Spleen (tissue), 11 donors: ENCODE measurements around the gene ARL13B. TPM values are rescaled to one million over a fixed set of nuclear protein-coding genes. Genes with fewer than 3 reads are reported as not detected.

ENCODE experiments used
- DNase-seq: peaks from one replicate; pipeline ENCODE4 v3.0.0-alpha.2; 2020
- H3K27ac ChIP-seq, 8 donors: fragments of 200-600 bp; sonication (generic) in 7 of 8; 1 replicate in 4 of 8; 2 replicates in 4 of 8; pipeline versions ENCODE4 v1.5.0 to v1.8.0; 2016 to 2021; ENCODE audit warnings: inconsistent platforms in 4 of 8, mild to moderate bottlenecking in 4 of 8, moderate library complexity in 1 of 8
- H3K27me3 ChIP-seq, 7 donors: fragments of 200-600 bp; sonication (generic) in 6 of 7; replicated peaks in 1 of 7; 1 replicate in 4 of 7; 2 replicates in 3 of 7; pipeline versions ENCODE4 v1.5.0 to v1.8.0; 2016 to 2021; ENCODE audit warnings: inconsistent platforms in 3 of 7, mild to moderate bottlenecking in 1 of 7
- H3K36me3 ChIP-seq, 6 donors: fragments of 200-600 bp; sonication (generic) in 5 of 6; 1 replicate in 4 of 6; 2 replicates in 2 of 6; pipeline versions ENCODE4 v1.5.0 to v1.8.0; 2016 to 2021; ENCODE audit warnings: inconsistent platforms in 2 of 6
- H3K4me1 ChIP-seq, 6 donors: fragments of 200-600 bp; sonication (generic) in 5 of 6; 1 replicate in 3 of 6; 2 replicates in 3 of 6; pipeline versions ENCODE4 v1.5.0 to v1.8.0; 2016 to 2021; ENCODE audit warnings: inconsistent platforms in 3 of 6
- H3K4me3 ChIP-seq, 8 donors: fragments of 200-600 bp; sonication (generic) in 7 of 8; 1 replicate in 4 of 8; 2 replicates in 4 of 8; pipeline versions ENCODE4 v1.5.0 to v1.8.0; 2016 to 2021; ENCODE audit warnings: inconsistent platforms in 4 of 8, mild to moderate bottlenecking in 4 of 8, moderate library complexity in 2 of 8
- H3K9me3 ChIP-seq, 8 donors: fragments of 200-600 bp; sonication (generic) in 7 of 8; 1 replicate in 4 of 8; 2 replicates in 4 of 8; pipeline versions ENCODE4 v1.5.0 to v1.8.0; 2016 to 2021; ENCODE audit warnings: inconsistent platforms in 4 of 8
- POLR2A ChIP-seq, 3 donors: fragments of 450-650 bp; IDR thresholded peaks; one replicate each; pipeline ENCODE4 v1.5.1; 2017; ENCODE audit warnings: antibody characterized with exemption in 3 of 3, mild to moderate bottlenecking in 1 of 3
- POLR2AphosphoS5 ChIP-seq, 3 donors: sonication (generic); formaldehyde crosslinking; IDR thresholded peaks; one replicate each; pipeline ENCODE4 v1.5.1; 2017; ENCODE audit warnings: antibody characterized with exemption in 3 of 3
- WGBS, 5 donors: extraction: QIAGEN DNeasy Blood & Tissue Kit in 3 of 5; methylation state at CpG; one replicate each; pipeline versions ENCODE4 v1.1.5 to v1.1.7; 2013 to 2018; 5-methylcytosine and 5-hydroxymethylcytosine counted together
- intact Hi-C: fragments of 100-400 bp; cut with DNase I; formaldehyde crosslinking; loops from one replicate; pipeline ENCODE4 v1.15.0; 2023; ENCODE audit warnings: low total_unique reads
- polyA plus RNA-seq, 3 donors: library from polyadenylated mRNA; stranded (reverse); fragments of 200-250 nt; gene quantifications; one replicate each; pipeline ENCODE4 v1.2.1, GENCODE V29; 2013
- total RNA-seq, 7 donors: library from RNA; depleted of rRNA in 3 of 7; stranded (reverse); fragments of >200 nt in 3 of 7; fragmentation: NEBNext Ultra II Directional in 4 of 7; extraction: Animal tissue kit (Norgen Biotek cat#: 25700) in 4 of 7; gene quantifications; one replicate each; pipeline versions ENCODE4 v1.1.0 to v1.2.1, GENCODE V29; 2016 to 2021
- TF ChIP-seq, protein P1 (sequence below), 11 experiments: fragments of 200-600 bp in 7 of 11; fragments of 450-650 bp in 4 of 11; sonication (generic) in 4 of 11; IDR thresholded peaks in 8 of 11; conservative IDR thresholded peaks in 3 of 11; 1 replicate in 7 of 11; 2 replicates in 4 of 11; pipeline versions ENCODE4 v1.4.0 to v1.8.0; 2016 to 2021; ENCODE audit warnings: antibody characterized with exemption in 11 of 11, inconsistent platforms in 4 of 11, mild to moderate bottlenecking in 1 of 11
- donor health status: healthy with polysubstance abuse.
- donor health status: DM: no; HTN: no; CAD: no; lungs with moderate emphysema.
- donor health status: DM: no; HTN: no; CAD: no.
- donor health status: Bipolar disorder and iron deficiency.
- donor health status: healthy.
- donor health status: DM: no; HTN: no; CAD: no.
- donor health status: DM: yes; HTN: yes; CAD: no.

ARL13B gene
- total and polyA plus RNA-seq, 10 donors = 3.0 to 15.7 (median 9.5) TPM

GRCh38 chr3:94024385-94024784 lies 44.4 kb downstream of the ARL13B start:
- Histone ChIP-seq H3K36me3 (no peaks in the 10 kb centered on the region), H3K27ac (no peak overlapping the region), H3K4me3 (no peak overlapping the region), H3K27me3 (no peaks in the 10 kb centered on the region), H3K9me3 (no peaks in the 10 kb centered on the region), H3K4me1 (no peaks in the 10 kb centered on the region)
- TF ChIP-seq, protein P1, sequence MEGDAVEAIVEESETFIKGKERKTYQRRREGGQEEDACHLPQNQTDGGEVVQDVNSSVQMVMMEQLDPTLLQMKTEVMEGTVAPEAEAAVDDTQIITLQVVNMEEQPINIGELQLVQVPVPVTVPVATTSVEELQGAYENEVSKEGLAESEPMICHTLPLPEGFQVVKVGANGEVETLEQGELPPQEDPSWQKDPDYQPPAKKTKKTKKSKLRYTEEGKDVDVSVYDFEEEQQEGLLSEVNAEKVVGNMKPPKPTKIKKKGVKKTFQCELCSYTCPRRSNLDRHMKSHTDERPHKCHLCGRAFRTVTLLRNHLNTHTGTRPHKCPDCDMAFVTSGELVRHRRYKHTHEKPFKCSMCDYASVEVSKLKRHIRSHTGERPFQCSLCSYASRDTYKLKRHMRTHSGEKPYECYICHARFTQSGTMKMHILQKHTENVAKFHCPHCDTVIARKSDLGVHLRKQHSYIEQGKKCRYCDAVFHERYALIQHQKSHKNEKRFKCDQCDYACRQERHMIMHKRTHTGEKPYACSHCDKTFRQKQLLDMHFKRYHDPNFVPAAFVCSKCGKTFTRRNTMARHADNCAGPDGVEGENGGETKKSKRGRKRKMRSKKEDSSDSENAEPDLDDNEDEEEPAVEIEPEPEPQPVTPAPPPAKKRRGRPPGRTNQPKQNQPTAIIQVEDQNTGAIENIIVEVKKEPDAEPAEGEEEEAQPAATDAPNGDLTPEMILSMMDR (IDR thresholded peaks at IDR 0.05 in 8 of 11, conservative IDR thresholded peaks at IDR 0.05 in 3 of 11) = no peak
- TF ChIP-seq POLR2AphosphoS5 (IDR thresholded peaks at IDR 0.05) = no peak
- TF ChIP-seq POLR2A (IDR thresholded peaks at IDR 0.05) = no peak
- intact Hi-C loops = no loop called here
- 88 to 96% (median 90%) methylated on average over 3 of the region's 3 CpGs for WGBS, 5 donors
- no peak for DNase-seq

DNA sequence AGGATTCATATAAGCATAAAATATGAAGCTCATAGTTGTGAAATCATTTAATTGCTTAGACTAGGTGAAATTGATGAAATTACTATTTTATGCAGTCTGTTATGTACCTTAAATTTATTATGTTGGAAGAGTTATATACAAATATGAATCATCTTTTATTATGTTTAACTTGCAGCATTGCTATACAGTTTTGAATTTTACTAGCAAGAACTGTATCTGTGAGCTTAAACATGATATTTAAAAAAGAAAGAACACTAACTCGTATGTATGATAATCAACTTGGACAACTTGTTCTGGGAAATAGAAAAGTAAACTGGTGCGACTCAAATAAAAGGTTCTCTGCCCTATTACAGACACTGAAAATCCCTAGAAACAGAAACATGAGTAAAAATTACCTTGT lies 46.7 kb downstream of the ARL13B start:
- intact Hi-C loops = no loop called here
- DNase-seq = no peak
- TF ChIP-seq, protein P1 (IDR thresholded peaks at IDR 0.05 in 8 of 11, conservative IDR thresholded peaks at IDR 0.05 in 3 of 11) = no peak
- TF ChIP-seq POLR2A (IDR thresholded peaks at IDR 0.05) (no peak), POLR2AphosphoS5 (IDR thresholded peaks at IDR 0.05) (no peak)
- Histone ChIP-seq H3K27me3 (no peaks in the 10 kb centered on the region), H3K27ac (no peak overlapping the region), H3K36me3 (no peaks in the 10 kb centered on the region), H3K9me3 (no peaks in the 10 kb centered on the region), H3K4me3 (no peak overlapping the region), H3K4me1 (no peaks in the 10 kb centered on the region)
- 89 to 98% (median 93%) methylated on average over 2 of the region's 2 CpGs for WGBS, 5 donors

- Histone ChIP-seq H3K27me3 (no peaks in the 10 kb centered on the region), H3K4me1 (no peaks in the 10 kb centered on the region), H3K36me3 (no peaks in the 10 kb centered on the region), H3K9me3 (no peaks in the 10 kb centered on the region), H3K4me3 (peak within 1 kb of the TSS in 1 of 8 donors; percentile 7), H3K27ac (no peak within 1 kb of the TSS)
- intact Hi-C loops = no loop called here
- no peak for DNase-seq
- WGBS, 5 donors = 76 to 89% (median 83%) methylated on average over 8 of the region's 8 CpGs
- no peak for TF ChIP-seq POLR2AphosphoS5 (IDR thresholded peaks at IDR 0.05)
- TF ChIP-seq POLR2A (IDR thresholded peaks at IDR 0.05) = no peak
- TF ChIP-seq, protein P1 (IDR thresholded peaks at IDR 0.05 in 8 of 11, conservative IDR thresholded peaks at IDR 0.05 in 3 of 11) = no peak
These were observed 48.3 kb downstream of the ARL13B start, which contains the start of gene STX19 for GRCh38 chr3:94028093-94028837. STX19 (minus strand) TSS chr3:94028597; CDS start chr3:94015269, 13,328 bp downstream.

- H3K27ac ChIP-seq = no peak overlapping the region
- TF ChIP-seq, protein P1 (IDR thresholded peaks at IDR 0.05 in 8 of 11, conservative IDR thresholded peaks at IDR 0.05 in 3 of 11) = peak in 5 of 11 experiments; percentile 13 to 38 (median 21)
- TF ChIP-seq POLR2AphosphoS5 (IDR thresholded peaks at IDR 0.05) = no peak
- no peaks in the 10 kb centered on the region for H3K4me1 ChIP-seq
- no peaks in the 10 kb centered on the region for H3K9me3 ChIP-seq
- no peak for DNase-seq
- H3K27me3 ChIP-seq = no peaks in the 10 kb centered on the region
- no peak overlapping the region for H3K4me3 ChIP-seq
- intact Hi-C loops = no loop called here
- WGBS, 5 donors = 87 to 97% (median 89%) methylated on average over 3 of the region's 3 CpGs
- H3K36me3 ChIP-seq = peaks cover 0 to 15% (median 2%) of the 10 kb centered on the region in 6 donors
These were observed 57.1 kb downstream of the ARL13B start for GRCh38 chr3:94036909-94037507.
